GM18508 (cell line): ENCODE data around the gene URB1.

Experiments used
- ATAC-seq: cut with Tn5 transposase; IDR thresholded peaks from one replicate; pipeline ENCODE4 v1.9.1; 2021; ENCODE audit warnings: moderate number of reproducible peaks; ENCODE audit not compliant: insufficient read depth, unreplicated experiment

The URB1 gene

DNA sequence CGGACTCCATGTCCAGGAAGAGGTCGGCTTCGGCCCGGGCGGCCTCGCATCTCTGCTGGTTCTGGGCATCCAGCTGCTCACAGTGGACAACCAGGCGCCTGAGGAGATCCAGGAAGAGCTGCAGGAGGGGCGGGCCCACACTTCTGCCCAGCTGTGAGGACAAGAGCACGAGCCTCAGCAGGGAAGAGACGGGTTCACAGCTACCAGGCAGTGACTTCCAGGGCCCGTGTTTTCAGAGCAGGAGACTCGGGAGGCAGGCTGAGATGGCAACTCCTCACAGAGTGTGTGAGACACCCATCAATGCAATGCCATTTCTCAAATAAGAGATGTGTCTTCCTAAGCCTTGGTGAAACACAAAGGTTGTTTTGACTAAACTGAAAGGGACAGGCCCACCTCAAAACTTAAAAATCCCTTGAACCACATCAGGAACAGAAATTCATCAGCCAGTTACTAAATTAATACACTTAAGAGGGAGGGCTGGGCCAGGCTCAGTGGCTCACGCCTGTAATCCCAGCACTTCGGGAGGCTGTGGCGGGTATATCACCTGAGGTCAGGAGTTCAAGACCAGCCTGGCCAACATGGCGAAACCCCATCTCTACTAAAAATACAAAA is 43.4 kb downstream of the URB1 start:
- ATAC-seq: no peak

DNA sequence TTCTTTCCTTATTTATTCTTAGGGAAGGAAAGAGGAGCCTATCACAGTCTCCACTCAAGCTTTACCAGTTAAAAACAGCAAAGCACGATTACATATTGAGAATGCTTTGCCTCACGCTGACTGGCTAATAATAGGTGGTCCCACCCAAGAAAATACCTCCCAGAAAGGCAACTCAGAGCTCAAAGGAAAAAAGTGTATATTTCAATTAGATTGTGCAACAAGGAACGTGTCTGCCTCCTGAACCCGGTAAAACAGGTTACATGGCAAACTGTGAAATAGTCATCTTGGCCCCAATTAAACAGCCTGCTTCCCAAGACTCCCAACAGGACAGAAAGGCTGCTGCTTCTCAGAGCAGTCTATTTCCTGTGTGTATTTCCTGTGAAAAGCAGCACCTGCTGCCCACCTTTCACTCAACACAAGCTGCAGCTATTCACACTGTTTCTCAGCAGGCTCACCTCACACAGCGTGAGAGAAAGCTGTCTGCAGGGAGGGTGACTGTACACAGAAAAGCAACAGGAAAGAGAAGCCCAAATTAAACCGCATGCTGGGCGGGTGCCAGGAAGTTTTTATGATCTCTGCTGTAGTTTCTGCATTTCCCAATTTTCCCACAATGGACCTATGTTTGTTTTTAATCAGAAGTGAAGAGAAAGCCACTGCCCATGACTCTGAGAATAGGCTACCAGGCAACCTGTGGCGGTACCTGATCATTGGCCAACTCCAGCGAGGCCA is 44.0 kb downstream of the URB1 start:
- no peak for ATAC-seq

- ATAC-seq: no peak
These were observed 44.8 kb downstream of the URB1 start for GRCh38 chr21:32347977-32348376.

DNA sequence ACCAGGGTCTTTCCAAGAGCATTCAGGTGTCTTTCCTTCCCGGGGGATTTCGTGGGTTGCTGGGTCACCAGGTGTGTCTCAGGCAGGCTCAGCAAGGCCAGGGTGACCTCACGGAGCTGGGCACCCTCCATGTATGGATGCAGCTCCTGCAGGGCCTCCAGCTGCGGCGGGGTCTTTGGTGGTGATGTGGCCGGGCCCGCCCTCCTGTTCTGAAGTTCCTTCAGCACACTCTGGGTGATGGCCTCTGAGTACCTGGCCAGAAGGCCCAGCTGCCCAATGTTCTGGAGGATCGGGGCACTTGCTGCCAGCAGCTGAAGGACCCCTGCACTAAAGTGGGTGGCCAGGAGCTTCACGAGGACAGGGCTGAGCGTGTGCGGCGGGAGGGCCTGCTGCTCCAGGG is 45.5 kb downstream of the URB1 start:
- ATAC-seq: no peak

GRCh38 chr21:32346951-32347350 is 45.9 kb downstream of the URB1 start:
- ATAC-seq: no peak

DNA sequence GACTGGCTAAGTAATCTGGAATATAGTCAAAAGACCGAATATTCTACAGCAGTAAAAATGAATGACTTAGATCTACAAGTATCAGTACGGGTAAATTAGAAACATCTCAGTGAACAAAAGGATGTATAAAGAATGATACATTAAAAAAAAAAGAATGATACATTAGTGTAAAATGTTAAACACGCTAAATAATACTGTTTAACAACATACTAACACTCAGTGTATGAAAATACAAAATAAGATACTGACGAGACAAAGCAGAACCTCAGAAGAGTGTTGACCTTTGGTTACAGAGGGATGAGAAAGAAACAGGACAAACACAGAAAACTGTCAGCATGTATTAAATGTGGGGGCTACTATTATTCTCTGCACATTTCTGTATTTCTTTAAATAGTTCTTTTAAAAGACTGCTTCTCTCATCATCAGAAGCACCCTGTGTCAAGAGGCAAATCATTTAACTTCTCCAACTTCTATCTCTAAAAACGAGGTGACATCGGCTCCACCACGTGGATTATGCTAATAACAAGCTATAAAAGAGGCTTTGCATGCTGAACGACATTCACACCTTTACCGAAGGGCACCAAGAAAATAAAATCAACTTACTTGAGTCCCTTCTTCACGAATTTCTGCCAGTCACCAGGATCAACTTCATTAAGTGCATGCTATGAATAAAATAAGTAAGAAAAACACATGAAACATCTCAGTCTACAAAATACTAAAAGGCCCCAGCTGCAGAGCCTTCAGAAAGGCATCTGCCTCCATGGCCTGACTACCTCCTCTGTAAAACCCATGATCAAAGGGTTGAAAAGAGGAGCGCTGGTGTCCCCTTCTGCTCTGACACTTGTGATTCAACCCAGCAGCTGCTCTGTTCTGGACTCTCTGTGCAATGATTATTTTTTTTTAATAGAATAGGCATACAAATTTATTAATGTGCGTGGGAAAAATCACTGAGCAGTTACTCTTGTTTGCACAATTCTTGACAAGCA is 51.7 kb downstream of the URB1 start:
- no peak for ATAC-seq

GRCh38 chr21:32338209-32338921 is 54.4 kb downstream of the URB1 start:
- no peak for ATAC-seq

DNA sequence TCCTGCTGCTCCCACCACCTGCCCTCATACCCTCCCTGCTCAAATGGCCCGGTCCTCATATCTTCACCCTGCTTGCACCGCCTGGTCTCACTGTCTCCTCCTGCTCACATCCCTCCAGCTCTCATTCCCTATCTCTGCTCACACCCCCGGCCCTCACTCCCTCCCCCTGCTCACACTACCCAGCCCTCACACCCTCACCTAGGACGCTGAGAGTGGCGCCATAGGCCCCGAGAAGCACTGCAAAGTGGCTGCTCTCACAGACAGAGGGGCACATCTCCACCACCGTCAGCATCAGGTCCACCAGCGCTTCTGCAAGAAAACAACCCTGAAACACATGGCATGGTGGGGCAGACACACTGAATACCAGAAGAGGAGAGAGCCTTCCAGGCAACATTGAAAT is 55.6 kb downstream of the URB1 start:
- ATAC-seq: no peak

- ATAC-seq: no peak
These were observed 56.1 kb downstream of the URB1 start for GRCh38 chr21:32336711-32337110.

DNA sequence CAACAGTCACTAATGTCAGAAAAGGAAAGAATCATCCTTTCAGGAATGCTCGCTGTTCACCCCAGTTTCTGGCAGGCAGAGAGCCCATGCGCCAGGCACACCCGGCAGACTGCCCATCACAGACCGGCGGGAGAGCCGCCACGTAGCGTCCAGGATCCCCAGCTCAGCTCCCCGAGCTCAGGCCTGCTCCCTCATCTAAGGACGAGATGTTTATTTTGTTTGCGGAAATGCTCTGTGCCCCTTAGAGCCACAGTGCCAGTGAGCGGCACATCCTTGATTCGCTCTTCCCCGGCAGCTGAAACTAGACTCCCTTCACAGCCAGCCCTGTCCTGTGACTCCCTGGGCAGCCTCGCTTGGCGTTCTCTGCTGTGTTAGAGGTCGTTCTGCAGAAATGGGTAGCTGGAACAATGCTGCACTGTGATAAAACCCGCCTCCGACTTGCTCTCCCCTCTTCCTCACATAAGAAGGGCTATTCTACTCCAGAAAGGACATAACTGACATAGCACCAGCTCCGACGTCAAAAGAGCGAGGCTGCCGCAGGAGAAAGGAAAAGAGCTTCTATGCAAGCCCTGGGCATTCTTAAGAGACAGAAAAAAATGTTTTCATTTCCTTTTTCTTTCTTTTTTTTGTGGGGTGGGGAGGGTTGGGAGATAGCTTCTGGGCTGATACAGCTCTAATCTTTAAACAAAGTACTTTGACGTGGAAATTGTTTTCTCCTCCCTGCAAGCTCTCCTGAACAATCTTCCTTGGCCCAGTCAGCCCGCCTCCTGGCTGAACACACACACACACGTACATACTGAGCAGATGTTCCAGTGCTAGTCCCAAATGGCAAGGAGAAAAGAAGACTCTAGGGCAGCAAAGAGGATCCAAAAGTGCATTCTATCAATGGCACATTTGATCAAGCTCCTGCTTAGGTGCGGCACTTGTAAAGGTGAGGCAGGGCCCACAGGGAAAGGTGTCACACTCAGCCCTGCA is 56.9 kb downstream of the URB1 start:
- ATAC-seq: no peak

GRCh38 chr21:32334980-32335531 is 57.8 kb downstream of the URB1 start:
- no peak for ATAC-seq

DNA sequence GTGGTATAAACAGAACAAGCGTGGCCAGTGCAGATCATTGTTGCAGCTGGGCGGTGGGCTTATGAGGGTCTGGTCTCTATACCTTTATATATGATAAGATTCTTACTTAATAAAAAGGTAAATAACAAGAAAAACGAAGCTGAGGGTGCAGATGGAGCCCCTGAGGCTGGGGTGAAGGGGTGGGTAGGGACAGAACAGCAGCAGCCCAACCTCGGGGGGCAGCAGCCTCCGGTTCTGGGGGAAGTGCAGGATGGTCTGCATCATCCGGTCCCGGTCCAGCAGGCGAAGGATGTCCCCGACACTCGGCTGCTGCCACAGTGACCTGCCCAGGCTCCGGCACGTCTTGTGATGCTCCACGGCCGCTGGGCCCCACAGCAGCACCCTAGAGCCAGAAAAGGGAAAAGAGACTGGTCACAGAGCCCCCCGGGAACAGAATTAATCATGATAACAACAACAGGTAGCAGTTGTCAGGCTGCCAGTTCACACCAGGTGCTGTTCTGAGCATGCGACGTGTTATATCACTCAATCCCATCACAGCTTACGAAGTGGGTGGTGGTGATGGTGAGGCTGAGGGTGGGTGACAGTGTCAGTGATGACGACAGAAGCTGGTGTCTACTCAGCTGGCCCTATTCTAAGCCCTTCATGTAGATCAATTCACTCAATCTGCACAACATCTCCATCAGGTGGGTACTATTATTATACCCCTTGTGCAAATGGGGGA is 58.7 kb downstream of the URB1 start:
- no peak for ATAC-seq

DNA sequence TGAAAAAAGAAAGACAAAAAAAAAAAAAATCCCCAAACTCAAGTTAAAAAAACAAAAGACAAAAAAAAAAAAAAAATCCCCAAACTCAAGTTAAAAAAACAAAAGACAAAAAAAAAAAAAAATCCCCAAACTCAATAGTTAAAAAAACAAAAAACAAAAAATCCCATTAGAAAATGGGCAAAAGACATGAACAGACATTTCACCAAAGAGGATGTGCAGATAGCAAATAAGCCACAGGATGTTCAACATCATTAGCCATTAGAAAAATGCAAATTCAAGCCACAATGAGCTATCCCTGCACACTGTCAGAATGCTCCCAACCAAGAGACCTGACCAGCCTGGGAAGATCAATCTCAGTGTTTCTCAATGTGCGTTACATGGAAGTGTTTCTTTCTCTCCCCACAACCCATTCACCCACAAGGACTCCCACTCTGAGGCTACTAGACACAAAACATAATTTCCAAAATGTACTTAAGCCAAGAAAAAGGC is 60.3 kb downstream of the URB1 start:
- ATAC-seq: no peak

GRCh38 chr21:32331444-32332305 is 61.1 kb downstream of the URB1 start:
- ATAC-seq: no peak

DNA sequence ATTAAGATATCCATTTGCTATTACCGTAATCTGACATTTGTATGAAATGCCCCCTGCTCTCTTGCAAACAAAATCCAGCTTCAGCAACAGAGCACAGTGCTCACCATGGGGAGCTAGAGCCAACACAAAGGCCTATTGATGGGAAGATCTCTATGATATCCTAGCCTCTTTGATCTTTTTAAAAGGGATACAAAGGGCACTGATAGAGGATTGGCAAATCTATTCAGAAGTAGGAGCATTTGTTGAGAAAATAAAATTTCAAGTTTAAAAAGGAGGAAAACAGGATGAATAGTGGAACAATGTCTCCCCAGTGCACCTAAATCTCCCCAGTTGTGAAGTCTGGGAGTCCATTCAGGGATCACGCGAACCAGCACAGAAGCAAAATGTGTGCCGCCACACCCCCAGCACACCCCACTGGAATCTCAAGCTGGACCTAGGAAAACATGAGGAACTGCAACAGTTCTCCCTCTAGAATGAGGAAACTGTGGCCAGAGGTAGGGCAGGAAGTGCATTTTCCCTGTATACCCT is 62.0 kb downstream of the URB1 start:
- no peak for ATAC-seq

DNA sequence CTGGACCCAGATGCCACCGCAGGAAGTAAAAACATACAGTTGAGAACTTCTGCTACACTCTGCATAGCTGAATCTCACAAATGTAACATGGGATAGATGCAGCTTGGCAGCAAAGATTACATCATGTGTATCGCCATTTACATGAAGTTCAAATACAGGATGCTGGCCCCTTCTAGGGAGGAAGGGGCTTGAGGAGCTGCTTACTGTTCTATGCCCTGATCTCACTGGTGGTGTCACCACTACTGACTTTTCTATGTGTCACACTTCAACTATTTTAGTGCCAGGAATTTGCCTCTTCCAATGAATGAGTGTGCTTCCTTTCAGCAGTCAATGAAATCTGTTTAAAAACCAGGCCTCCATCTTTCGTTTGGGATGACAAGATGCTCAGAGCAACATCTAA is 63.0 kb downstream of the URB1 start:
- no peak for ATAC-seq

DNA sequence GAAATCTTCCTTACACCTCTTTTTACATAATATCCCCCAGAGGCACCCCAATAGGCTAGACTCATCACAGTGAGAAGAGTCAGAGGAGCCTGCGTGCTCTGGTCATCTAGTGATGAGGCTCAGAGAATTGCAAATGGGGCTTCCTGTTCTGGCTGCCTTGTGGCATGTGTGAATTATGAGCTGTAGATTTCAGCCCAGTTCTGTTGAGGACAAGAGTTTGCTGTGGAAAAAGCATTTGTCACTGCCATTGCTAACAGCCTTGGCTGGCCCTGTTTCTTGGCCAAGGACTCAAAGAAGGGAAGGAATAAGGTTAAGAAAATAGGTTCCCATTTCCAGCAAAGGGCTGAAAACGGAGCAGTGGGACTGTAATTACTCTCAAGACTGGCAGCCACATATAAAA is 63.5 kb downstream of the URB1 start:
- ATAC-seq: no peak
